Measurements from ENCODE around the gene MCUR1.
A peak's percentile ranks its signal among the peaks of the same experiment; 100 is the strongest.
"Not testable (repeated sequence)": the region's sequence is repeated elsewhere in the genome, so short reads cannot be mapped to it uniquely, and the experiment has no call there.

The MCUR1 gene

GRCh38 chr6:13772358-13773030 is 41.9 kb downstream of the MCUR1 start:
- not testable (repeated sequence) for DNase-seq

GRCh38 chr6:13769655-13770053 is 44.7 kb downstream of the MCUR1 start:
- no peak for DNase-seq

- no peak for DNase-seq
Measured at GRCh38 chr6:13769034-13769654, 45.2 kb downstream of the MCUR1 start.

GRCh38 chr6:13767121-13767808 is 47.1 kb downstream of the MCUR1 start:
- DNase-seq, result peak in 1 of 2 donors; percentile 55

- DNase-seq, result no peak
Measured at GRCh38 chr6:13766201-13766634, 48.1 kb downstream of the MCUR1 start.

GRCh38 chr6:13765570-13765969 is 48.8 kb downstream of the MCUR1 start:
- DNase-seq, result no peak

GRCh38 chr6:13764996-13765395 is 49.4 kb downstream of the MCUR1 start:
- no peak for DNase-seq

GRCh38 chr6:13763740-13764381 is 50.5 kb downstream of the MCUR1 start:
- DNase-seq, result no peak

- peak in 1 of 2 donors; percentile 13 for DNase-seq
Measured at GRCh38 chr6:13762611-13763441, 51.5 kb downstream of the MCUR1 start.

- DNase-seq, result no peak
Measured at GRCh38 chr6:13761361-13762036, 52.9 kb downstream of the MCUR1 start.

GRCh38 chr6:13760307-13761304 is 53.8 kb downstream of the MCUR1 start:
- no peak for DNase-seq

GRCh38 chr6:13759025-13759424 is 55.3 kb downstream of the MCUR1 start:
- DNase-seq, result no peak

GRCh38 chr6:13754644-13755043 is 59.7 kb downstream of the MCUR1 start:
- DNase-seq, result no peak

GRCh38 chr6:13743736-13744127 is 70.6 kb downstream of the MCUR1 start:
- DNase-seq, result no peak

- DNase-seq, result no peak
Measured at GRCh38 chr6:13742961-13743735, 71.2 kb downstream of the MCUR1 start.

GRCh38 chr6:13741365-13741764 is 73.0 kb downstream of the MCUR1 start:
- no peak for DNase-seq

Data from bone marrow (tissue), 2 donors.